Measurements from ENCODE around the gene ZCWPW2.

DNA sequence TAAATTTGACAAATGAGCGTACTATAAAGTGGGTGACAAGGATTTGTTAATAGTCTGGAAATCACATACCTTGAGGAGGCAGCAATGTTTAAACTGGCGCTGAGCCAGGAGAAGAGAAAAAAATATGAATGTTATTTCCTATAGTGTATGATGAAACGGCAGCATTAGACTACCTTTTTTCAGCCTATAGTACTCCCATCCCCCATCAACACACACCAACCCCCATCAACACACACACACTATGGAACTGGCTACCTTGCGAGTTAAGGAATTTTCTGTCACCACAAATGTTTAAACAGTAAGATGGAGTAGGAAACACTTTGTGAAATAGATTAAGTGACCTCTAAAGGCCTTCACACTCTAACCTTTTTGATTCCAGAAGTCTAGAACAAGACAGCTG lies 46.8 kb upstream of the ZCWPW2 start:
- TF ChIP-seq CTCF (IDR thresholded peaks at IDR 0.05) (no peak), RCOR1 (IDR thresholded peaks at IDR 0.05; ENCODE audit: low read depth, low read length) (no peak), CEBPB (IDR thresholded peaks at IDR 0.05) (no peak), MYC (IDR thresholded peaks at IDR 0.05; ENCODE audit: borderline replicate concordance, low read length) (no peak), RAD21 (conservative IDR thresholded peaks at IDR 0.05 in 1 of 2, IDR thresholded peaks at IDR 0.05 in 1 of 2) (no peak), ELK1 (IDR thresholded peaks at IDR 0.05; ENCODE audit: low read depth, low read length) (no peak), POLR2A (IDR thresholded peaks at IDR 0.05; ENCODE audit: low read length) (no peak), GATA3 (IDR thresholded peaks at IDR 0.05; ENCODE audit: borderline replicate concordance) (no peak)

Data from A549 (cell line).